GM18951 (cell line): ENCODE measurements around the gene GRPEL1.
A peak's percentile ranks its signal among the peaks of the same experiment; 100 is the strongest.

Experiments used
- POLR2A ChIP-seq: IDR thresholded peaks from 4 replicates; pipeline ENCODE4 v1.6.1; 2011; ENCODE audit warnings: mild to moderate bottlenecking; ENCODE audit not compliant: insufficient read length, insufficient read depth; ENCODE audit errors: extremely low read depth
- in situ Hi-C: fragments of 300-500 bp; cut with MboI; formaldehyde crosslinking; loops from one replicate; pipeline ENCODE4 v1.12.0; 2022; ENCODE audit warnings: low sequenced_read_pairs, mixed read lengths, inconsistent platforms; ENCODE audit not compliant: unreplicated experiment

Gene GRPEL1

DNA sequence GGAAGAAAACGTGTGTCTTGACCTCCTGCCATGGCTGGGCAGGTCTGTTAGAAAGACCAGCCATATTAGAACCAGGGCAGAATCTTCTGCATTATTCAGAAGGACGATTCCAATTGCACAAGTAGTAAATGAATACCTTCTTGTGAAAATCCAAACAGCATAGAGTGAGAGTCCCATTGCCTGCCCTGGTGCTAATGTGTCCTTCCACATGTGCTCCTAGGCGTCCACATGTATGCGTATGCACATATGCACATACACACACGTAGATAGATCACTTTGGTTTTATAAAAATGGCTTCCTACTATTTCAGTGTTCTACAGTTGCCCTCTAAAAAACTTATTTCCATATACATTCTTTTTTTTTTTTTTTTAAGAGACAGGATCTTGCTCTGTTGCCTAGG, 10.2 kb upstream of the GRPEL1 start:
- in situ Hi-C loops, result no loop called here
- TF ChIP-seq POLR2A, result no peak

GRCh38 chr4:7077371-7077770, 9.5 kb upstream of the GRPEL1 start:
- no peak for TF ChIP-seq POLR2A
- in situ Hi-C loops, result no loop called here

DNA sequence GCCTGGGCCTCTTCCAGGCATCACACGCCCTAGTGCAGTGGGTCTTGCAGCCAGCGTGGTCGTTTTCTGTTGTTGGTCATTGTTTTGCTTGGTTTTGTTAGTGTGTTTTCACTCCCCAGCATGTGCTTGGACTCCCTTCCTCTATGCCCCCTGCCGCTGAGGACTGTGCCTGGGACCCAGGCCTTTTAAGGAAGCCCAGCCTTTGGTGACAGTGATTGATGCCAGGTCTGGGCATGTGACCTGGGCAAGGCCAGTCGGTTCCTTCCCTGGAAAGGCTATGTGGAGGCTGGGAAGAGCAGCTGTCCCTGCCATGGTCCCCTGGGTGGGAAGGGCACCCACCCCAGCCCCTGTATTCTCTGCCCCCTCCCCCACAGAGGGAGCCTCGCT, 8.8 kb upstream of the GRPEL1 start:
- in situ Hi-C loops, result no loop called here
- no peak for TF ChIP-seq POLR2A

DNA sequence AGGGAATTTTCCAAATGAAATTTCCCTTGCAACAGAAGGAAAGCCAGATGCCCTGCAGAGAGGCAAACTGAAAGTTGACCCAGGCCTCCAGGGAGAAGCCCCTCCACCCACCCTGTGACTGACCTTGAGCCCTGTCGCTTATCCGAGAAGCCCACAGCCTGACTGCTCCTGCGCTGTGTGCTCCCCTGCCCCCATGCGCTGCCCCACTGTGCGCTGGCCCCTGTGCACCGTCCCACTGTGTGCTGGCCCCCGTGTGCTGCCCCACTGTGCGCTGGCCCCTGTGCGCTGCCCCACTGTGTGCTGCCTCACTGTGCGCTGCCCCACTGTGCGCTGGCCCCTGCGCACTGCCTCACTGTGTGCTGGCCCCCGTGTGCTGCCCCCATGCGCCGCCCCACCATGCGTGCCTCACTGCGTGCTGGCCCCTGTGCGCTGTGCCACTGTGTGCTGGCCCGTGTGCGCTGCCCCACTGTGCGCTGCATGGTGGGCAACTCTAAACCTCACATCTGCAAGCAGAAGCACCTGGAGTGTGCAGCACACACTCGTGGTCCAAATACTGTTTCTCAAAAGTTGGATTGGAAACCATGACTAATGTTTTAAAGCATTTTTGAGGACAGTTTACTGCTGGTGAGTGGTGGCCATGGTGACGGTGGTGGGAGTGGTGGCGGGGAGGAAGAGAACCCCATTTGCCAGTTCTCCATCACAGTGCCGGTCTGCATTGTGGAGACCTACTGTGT, 8.3 kb upstream of the GRPEL1 start:
- no peak for TF ChIP-seq POLR2A
- in situ Hi-C loops, result no loop called here

DNA sequence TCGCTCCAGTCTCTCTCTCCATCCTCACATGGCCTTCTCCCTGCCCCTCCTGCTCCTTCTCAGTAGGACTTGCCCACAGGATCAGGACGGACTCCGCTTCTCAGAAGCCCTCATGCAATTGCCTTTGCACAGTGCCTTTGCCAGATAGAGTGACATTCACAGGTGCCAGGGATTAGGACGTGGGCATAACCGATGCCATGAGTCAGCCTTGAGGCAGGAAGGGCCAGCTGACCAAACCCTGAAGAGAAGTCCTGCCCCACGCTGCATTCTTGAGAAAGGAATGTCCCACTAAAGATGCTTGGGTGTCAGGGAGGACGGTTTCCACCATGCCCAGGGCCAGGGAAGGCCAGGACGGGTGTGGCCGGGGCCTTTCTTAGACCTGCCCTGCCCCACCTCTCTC, 6.6 kb upstream of the GRPEL1 start:
- TF ChIP-seq POLR2A, result no peak
- in situ Hi-C loops, result no loop called here

GRCh38 chr4:7073526-7074390, 5.9 kb upstream of the GRPEL1 start:
- in situ Hi-C loops, result no loop called here
- TF ChIP-seq POLR2A, result no peak

GRCh38 chr4:7073059-7073458, 5.2 kb upstream of the GRPEL1 start:
- in situ Hi-C loops, result no loop called here
- TF ChIP-seq POLR2A, result no peak

DNA sequence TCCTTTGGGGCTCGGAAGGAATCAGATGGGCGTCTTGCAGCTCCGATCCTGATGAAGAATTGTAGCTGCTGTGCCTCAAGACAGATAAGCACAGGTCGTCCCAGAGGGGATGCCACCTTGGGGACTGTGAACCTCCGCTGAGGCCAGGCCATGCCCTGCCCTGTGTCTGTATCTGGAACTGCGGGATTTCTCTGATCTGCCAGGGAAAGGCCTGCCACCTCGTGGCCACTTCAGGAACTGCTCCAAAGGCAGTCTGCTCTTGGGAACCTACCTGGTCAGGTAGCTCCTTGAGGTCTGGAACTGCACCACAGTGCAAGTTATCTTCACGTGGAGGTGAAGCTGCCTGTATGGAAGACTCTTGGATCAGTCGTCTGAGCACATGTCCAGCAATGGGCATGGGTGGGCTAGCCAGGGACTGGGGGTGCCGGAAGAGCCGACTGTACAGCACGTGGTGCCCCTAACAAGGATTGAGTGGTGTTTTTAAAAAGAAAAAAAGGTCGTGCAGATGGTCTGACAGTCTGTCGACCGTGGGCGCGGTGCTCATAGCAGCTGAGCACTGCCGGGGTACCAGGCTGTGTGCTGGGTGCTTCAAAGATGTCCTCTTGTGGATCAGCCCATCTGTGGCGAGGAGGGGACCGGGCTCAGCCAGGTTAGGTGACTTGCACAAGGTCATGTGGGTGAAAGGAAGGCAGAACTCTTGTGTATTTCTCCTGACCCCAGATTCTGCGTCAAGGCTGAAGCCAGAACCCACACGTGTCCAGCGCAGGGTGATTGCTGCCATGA, 3.1 kb upstream of the GRPEL1 start:
- TF ChIP-seq POLR2A, result no peak
- in situ Hi-C loops, result no loop called here

GRCh38 chr4:7068883-7069282, 1.0 kb upstream of the GRPEL1 start:
- TF ChIP-seq POLR2A, result no peak

DNA sequence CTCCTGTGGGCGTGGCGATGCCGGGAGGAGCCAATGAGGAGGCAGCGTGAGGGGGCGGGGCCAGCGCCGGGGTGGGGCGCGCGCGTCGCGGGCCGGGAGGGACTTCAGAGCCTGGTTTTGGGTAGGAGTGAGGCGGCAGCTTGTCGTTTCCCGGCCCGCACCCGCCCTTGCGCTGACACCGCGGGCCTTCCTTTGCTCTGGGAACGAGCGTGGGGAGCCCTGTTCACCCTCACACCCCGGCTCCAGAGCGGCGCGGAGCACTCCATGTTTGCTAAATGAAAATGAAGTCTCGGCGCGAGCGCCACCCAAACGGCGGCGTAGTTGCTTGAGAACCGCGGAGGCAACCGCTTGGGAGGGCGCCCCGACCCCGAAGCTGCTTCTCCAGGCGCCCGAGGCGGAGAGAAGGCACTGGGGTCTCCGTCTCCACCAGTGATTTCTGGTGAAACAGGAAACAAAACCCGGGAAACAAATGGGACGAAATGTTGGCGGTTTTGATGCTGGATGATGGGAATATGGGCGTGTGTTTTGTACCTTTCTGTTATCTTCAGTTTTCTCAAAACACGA, 497 bp upstream of the GRPEL1 start:
- in situ Hi-C loops, result loop anchor here (10.0 kb wide), 1 partner anchor 344 kb away; no protein-coding TSS in a partner anchor

More at GRCh38 chr4:7068883-7069282, 1.0 kb upstream of the GRPEL1 start:
- in situ Hi-C loops, result loop anchor here (10.0 kb wide), 1 partner anchor 344 kb away; no protein-coding TSS in a partner anchor

GRCh38 chr4:7067126-7067451, 775 bp downstream of the GRPEL1 start:
- TF ChIP-seq POLR2A, result no peak
- in situ Hi-C loops, result loop anchor here (10.0 kb wide), 1 partner anchor 342 kb away; no protein-coding TSS in a partner anchor

More for the DNA sequence above, 497 bp upstream of the GRPEL1 start:
- peak; percentile 86 for TF ChIP-seq POLR2A

DNA sequence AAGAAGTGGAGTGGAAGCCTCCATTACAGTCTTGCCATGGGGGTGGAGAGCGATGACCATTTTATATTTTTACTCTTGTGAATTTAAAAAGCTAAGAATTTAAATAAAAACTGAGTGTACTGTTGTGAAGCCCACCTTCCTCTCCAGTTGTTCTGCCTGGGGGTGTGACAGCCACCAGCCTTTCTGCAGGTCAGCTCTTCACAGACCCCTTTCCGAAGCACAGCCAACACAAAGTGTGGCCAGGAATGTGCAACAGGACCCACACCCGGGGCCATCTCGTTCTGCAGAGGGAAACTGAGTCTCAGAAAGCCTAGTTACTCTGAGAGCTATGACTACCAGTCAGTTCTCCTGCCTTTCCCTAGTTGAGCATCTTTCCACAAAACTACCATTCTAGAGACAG, 1.4 kb downstream of the GRPEL1 start:
- no peak for TF ChIP-seq POLR2A
- in situ Hi-C loops, result loop anchor here (10.0 kb wide), 1 partner anchor 342 kb away; no protein-coding TSS in a partner anchor

- TF ChIP-seq POLR2A, result no peak
- in situ Hi-C loops, result loop anchor here (10.0 kb wide), 1 partner anchor 341 kb away; no protein-coding TSS in a partner anchor
Observed at GRCh38 chr4:7066006-7066405, 1.9 kb downstream of the GRPEL1 start.
